Tibial nerve (tissue), 4 donors: ENCODE data around the gene CFAP73. TPM values are rescaled to one million over a fixed set of nuclear protein-coding genes. Genes with fewer than 3 reads are reported as not detected.

Experiments used
- DNase-seq, 2 donors: peaks; one replicate each; pipeline ENCODE4 v3.0.0-alpha.2; 2019; ENCODE audit warnings: low spot score in 2 of 2
- H3K27ac ChIP-seq, 4 donors: fragments of 200-600 bp; sonication (generic) in 3 of 4; one replicate each; pipeline ENCODE4 v1.5.1; 2017 to 2019; ENCODE audit warnings: mild to moderate bottlenecking in 1 of 4
- H3K27me3 ChIP-seq, 2 donors: fragments of 200-600 bp; sonication (generic) in 1 of 2; one replicate each; pipeline versions ENCODE4 v1.5.1 to v1.6.0; 2017 to 2019
- H3K36me3 ChIP-seq, 3 donors: fragments of 200-600 bp; sonication (generic); one replicate each; pipeline ENCODE4 v1.5.1; 2018 to 2019
- H3K4me1 ChIP-seq, 4 donors: fragments of 200-600 bp; sonication (generic) in 3 of 4; one replicate each; pipeline ENCODE4 v1.5.1; 2017 to 2019
- H3K4me3 ChIP-seq, 4 donors: fragments of 200-600 bp; sonication (generic) in 3 of 4; one replicate each; pipeline ENCODE4 v1.5.1; 2017 to 2019; ENCODE audit warnings: mild to moderate bottlenecking in 1 of 4, moderate library complexity in 1 of 4
- H3K9me3 ChIP-seq, 4 donors: fragments of 200-600 bp; sonication (generic) in 3 of 4; one replicate each; pipeline ENCODE4 v1.5.1; 2017 to 2019
- EP300 ChIP-seq, 2 donors: sonication (generic); formaldehyde crosslinking; IDR thresholded peaks; one replicate each; pipeline ENCODE4 v1.6.1; 2017; ENCODE audit warnings: antibody characterized with exemption in 2 of 2, mild to moderate bottlenecking in 1 of 2
- POLR2A ChIP-seq, 2 donors: fragments of 450-650 bp; IDR thresholded peaks; one replicate each; pipeline ENCODE4 v1.6.1; 2017; ENCODE audit warnings: antibody characterized with exemption in 2 of 2, mild to moderate bottlenecking in 2 of 2, moderate library complexity in 2 of 2
- whole genome bisulfite sequencing, 2 donors: methylation state at CpG; one replicate each; pipeline ENCODE4 v1.1.5; 2018; 5-methylcytosine and 5-hydroxymethylcytosine counted together
- total RNA-seq, 4 donors: library from RNA; depleted of rRNA; stranded (reverse); fragments of >200 nt; gene quantifications; one replicate each; pipeline ENCODE4 v1.1.0, GENCODE V29; 2016
- TF ChIP-seq, protein P1 (sequence below), 5 experiments: fragments of 200-600 bp in 3 of 5; fragments of 450-650 bp in 2 of 5; sonication (generic) in 3 of 5; IDR thresholded peaks; one replicate each; pipeline ENCODE4 v1.5.1; 2016 to 2019; ENCODE audit warnings: antibody characterized with exemption in 5 of 5, mild to moderate bottlenecking in 3 of 5, moderate library complexity in 2 of 5

The CFAP73 gene
- total RNA-seq, 4 donors from 2014 or later: not detected

DNA sequence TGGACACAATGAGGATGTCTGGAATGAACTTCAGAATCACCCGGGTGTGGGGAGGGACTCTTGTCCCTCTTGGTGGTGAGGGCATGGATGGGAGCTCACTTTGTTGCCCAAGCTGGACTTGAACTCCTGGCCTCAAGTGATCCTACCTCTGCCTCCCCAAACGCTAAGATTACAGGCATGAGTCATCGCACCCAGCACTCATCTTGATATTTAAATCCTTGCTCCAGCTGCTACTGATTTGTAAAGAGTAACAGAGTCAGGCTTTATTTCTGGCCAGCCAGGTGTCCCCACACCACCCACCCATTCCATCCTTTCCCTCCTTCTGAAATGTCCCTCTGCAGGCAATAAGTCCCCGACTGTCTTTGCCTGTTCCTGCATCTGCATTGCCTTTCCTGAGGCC, 30.8 kb downstream of the CFAP73 start:
- no peak for DNase-seq
- peaks cover 0 to 65% (median 29%) of the 10 kb centered on the region in 3 donors for H3K36me3 ChIP-seq
- H3K4me3 ChIP-seq: no peak overlapping the region
- no peak overlapping the region for H3K27ac ChIP-seq
- 77 to 83% methylated on average over 4 of the region's 4 CpGs for WGBS, 2 donors
- H3K27me3 ChIP-seq: no peaks in the 10 kb centered on the region
- H3K9me3 ChIP-seq: peaks cover 0 to 7% (median 0%) of the 10 kb centered on the region in 4 donors
- TF ChIP-seq, protein P1, sequence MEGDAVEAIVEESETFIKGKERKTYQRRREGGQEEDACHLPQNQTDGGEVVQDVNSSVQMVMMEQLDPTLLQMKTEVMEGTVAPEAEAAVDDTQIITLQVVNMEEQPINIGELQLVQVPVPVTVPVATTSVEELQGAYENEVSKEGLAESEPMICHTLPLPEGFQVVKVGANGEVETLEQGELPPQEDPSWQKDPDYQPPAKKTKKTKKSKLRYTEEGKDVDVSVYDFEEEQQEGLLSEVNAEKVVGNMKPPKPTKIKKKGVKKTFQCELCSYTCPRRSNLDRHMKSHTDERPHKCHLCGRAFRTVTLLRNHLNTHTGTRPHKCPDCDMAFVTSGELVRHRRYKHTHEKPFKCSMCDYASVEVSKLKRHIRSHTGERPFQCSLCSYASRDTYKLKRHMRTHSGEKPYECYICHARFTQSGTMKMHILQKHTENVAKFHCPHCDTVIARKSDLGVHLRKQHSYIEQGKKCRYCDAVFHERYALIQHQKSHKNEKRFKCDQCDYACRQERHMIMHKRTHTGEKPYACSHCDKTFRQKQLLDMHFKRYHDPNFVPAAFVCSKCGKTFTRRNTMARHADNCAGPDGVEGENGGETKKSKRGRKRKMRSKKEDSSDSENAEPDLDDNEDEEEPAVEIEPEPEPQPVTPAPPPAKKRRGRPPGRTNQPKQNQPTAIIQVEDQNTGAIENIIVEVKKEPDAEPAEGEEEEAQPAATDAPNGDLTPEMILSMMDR (IDR thresholded peaks at IDR 0.05): no peak
- no peak for TF ChIP-seq POLR2A (IDR thresholded peaks at IDR 0.05)
- no peak for TF ChIP-seq EP300 (IDR thresholded peaks at IDR 0.05)
- H3K4me1 ChIP-seq: peaks cover 0 to 20% (median 10%) of the 10 kb centered on the region in 4 donors

DNA sequence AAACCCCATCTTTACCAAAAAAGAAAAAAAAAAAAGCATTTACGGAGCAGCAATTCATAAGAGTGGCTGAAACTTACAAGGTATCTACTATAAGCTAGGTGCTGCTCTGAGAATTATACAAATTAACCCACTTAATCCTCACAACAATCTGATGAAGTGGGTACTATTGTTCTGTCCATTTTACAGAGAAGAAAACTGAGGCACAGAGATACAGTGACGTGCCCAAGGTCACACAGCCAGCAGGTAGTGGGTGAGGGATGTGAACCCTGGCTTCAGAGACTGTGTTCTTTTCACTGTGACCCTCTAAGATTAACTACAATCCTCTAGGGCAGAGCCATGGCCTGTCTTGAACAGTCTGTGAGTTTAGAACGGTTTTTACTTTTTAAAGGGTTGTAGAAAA, 32.5 kb downstream of the CFAP73 start:
- H3K4me1 ChIP-seq: peaks cover 0 to 31% (median 20%) of the 10 kb centered on the region in 4 donors
- WGBS, 2 donors: 82 to 86% methylated on average over 3 of the region's 3 CpGs

GRCh38 chr12:113183030-113183589, 33.6 kb downstream of the CFAP73 start:
- 93 to 97% methylated on average over 11 of the region's 11 CpGs for WGBS, 2 donors
- H3K27ac ChIP-seq: no peak overlapping the region
- TF ChIP-seq, protein P1 (IDR thresholded peaks at IDR 0.05): no peak
- TF ChIP-seq EP300 (IDR thresholded peaks at IDR 0.05) (no peak), POLR2A (IDR thresholded peaks at IDR 0.05) (no peak)
- no peaks in the 10 kb centered on the region for H3K9me3 ChIP-seq
- no peaks in the 10 kb centered on the region for H3K27me3 ChIP-seq
- H3K4me3 ChIP-seq: no peak overlapping the region
- no peak for DNase-seq
- peaks cover 0 to 39% (median 15%) of the 10 kb centered on the region in 3 donors for H3K36me3 ChIP-seq
- peaks cover 0 to 38% (median 22%) of the 10 kb centered on the region in 4 donors for H3K4me1 ChIP-seq

More for the DNA sequence above, 32.5 kb downstream of the CFAP73 start:
- TF ChIP-seq, protein P1 (IDR thresholded peaks at IDR 0.05): no peak
- TF ChIP-seq POLR2A (IDR thresholded peaks at IDR 0.05) (no peak), EP300 (IDR thresholded peaks at IDR 0.05) (no peak)
- DNase-seq: no peak
- no peak overlapping the region for H3K4me3 ChIP-seq
- H3K27ac ChIP-seq: no peak overlapping the region
- H3K36me3 ChIP-seq: peaks cover 0 to 49% (median 23%) of the 10 kb centered on the region in 3 donors
- H3K9me3 ChIP-seq: peaks cover 0 to 6% (median 0%) of the 10 kb centered on the region in 4 donors
- no peaks in the 10 kb centered on the region for H3K27me3 ChIP-seq

DNA sequence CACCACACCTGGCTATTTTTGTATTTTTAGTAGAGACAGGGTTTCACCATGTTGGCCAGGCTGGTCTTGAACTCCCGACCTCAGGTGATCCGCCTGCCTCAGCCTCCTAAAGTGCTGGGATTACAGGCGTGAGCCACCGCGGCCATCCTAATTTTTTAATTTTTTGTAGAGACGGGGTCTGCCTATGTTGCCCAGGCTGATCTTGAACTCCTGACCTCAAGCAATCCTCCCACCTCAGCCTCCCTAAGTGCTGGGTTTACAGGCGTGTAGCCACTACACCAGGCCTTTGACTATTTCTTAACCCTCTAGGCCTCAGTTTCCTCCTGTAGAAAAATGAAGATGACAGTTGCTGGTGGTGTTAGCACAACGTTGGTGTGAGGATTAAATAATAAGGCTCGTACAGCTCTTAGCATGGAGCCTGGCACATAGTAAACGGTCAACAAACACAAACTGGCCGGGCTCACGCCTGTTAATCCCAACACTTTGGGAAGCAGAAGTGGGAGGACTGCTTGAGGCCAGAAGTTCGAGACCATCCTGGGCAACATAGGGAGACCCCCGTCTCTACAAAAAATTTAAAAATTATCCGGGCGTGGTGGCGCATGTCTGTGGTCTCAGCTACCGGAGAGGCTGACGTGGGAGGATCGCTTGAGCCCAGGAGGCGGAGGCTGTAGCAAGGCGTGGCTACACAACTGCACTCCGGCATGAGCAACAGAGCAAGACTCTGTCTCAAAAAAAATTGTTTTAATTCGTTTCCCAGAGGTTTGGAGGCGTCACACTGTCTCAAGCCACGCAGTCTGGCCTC, 34.8 kb downstream of the CFAP73 start:
- TF ChIP-seq, protein P1 (IDR thresholded peaks at IDR 0.05): no peak
- no peak for TF ChIP-seq POLR2A (IDR thresholded peaks at IDR 0.05)
- no peak for TF ChIP-seq EP300 (IDR thresholded peaks at IDR 0.05)
- Histone ChIP-seq H3K4me3 (peak overlapping the region; percentile 86 to 95 (median 91)), H3K36me3 (peaks cover 0 to 37% (median 5%) of the 10 kb centered on the region in 3 donors), H3K4me1 (peaks cover 0 to 38% (median 22%) of the 10 kb centered on the region in 4 donors), H3K9me3 (no peaks in the 10 kb centered on the region), H3K27me3 (no peaks in the 10 kb centered on the region), H3K27ac (peak overlapping the region; percentile 73 to 96 (median 92))
- DNase-seq: peak in 1 of 2 donors; percentile 23
- WGBS, 2 donors: 30 to 32% methylated on average over 26 of the region's 26 CpGs

DNA sequence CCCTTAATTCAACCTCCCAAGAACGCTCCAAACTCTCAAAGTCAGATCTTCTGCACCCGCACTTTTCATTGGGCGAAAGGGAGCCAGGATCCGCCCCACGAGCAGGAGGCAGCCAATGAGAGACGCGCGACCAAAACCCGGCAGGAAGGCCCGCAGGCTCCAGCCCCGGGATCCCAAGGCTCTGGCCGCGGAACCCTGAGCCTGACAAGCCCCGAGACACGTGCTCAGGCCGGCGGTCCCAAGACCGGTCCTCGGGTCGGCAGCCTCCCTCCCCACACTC, 35.3 kb downstream of the CFAP73 start:
- no peaks in the 10 kb centered on the region for H3K27me3 ChIP-seq
- peak overlapping the region; percentile 86 to 95 (median 91) for H3K4me3 ChIP-seq
- H3K36me3 ChIP-seq: peaks cover 0 to 37% (median 0%) of the 10 kb centered on the region in 3 donors
- H3K9me3 ChIP-seq: no peaks in the 10 kb centered on the region
- 0% methylated on average over 13 to 19 of the region's 20 CpGs for WGBS, 2 donors
- peak; percentile 77 to 86 for DNase-seq
- peak overlapping the region; percentile 73 to 96 (median 92) for H3K27ac ChIP-seq
- TF ChIP-seq, protein P1 (IDR thresholded peaks at IDR 0.05): no peak
- no peak for TF ChIP-seq POLR2A (IDR thresholded peaks at IDR 0.05)
- TF ChIP-seq EP300 (IDR thresholded peaks at IDR 0.05): no peak
- H3K4me1 ChIP-seq: peaks cover 0 to 38% (median 22%) of the 10 kb centered on the region in 4 donors
